IMR-90 (cell line): ENCODE data around the gene TMOD1. TPM values are rescaled to one million over a fixed set of nuclear protein-coding genes. Genes with fewer than 3 reads are reported as not detected.

ENCODE experiments used
- ATAC-seq: fragments of 200-7000 bp; cut with Tn5 transposase; 2 replicates; pipeline ENCODE4 v1.9.1; 2020; ENCODE audit warnings: low read depth, mild to moderate bottlenecking, moderate library complexity
- BruUV-seq: library from RNA; stranded (reverse); fragments of 400-500 nt; replicated peaks from 2 replicates; lab custom pipeline; 2021; lab: Mats Ljungman, UMichigan
- CTCF ChIA-PET: fragments of 300-600 bp; formaldehyde crosslinking; extraction: SDS; loops from one replicate; lab custom pipeline; 2021; ENCODE audit warnings: antibody characterized with exemption; lab: Yijun Ruan, JAX
- POLR2A ChIA-PET: fragments of 300-600 bp; sonication (Branson Sonifier 250); formaldehyde crosslinking; loops from one replicate; lab custom pipeline; 2022; ENCODE audit warnings: antibody characterized with exemption; ENCODE audit not compliant: unreplicated experiment; lab: Charles Lee
- DNase-seq: peaks from one replicate; pipeline ENCODE4 v3.0.0; 2013
- H2AFZ ChIP-seq: replicated peaks from 2 replicates; pipeline ENCODE3; 2013; ENCODE audit warnings: low read length, mild to moderate bottlenecking; ENCODE audit not compliant: poor library complexity
- H2AK5ac ChIP-seq: 2 replicates; pipeline ENCODE4 v1.6.1; 2013; ENCODE audit warnings: low read depth, low read length, inconsistent platforms
- H2AK9ac ChIP-seq: replicated peaks from 2 replicates; pipeline ENCODE3; 2013; ENCODE audit warnings: mild to moderate bottlenecking, low read depth, low read length, moderate library complexity; ENCODE audit not compliant: poor library complexity
- H2BK120ac ChIP-seq: 2 replicates; pipeline ENCODE4 v1.6.1; 2013; ENCODE audit warnings: low read depth, low read length, inconsistent platforms
- H2BK15ac ChIP-seq: 3 replicates; pipeline ENCODE4 v1.6.1; 2013; ENCODE audit warnings: low read depth, low read length, inconsistent platforms
- H2BK20ac ChIP-seq: 2 replicates; pipeline ENCODE4 v1.6.1; 2013; ENCODE audit warnings: low read depth, mild to moderate bottlenecking, inconsistent platforms, low read length, moderate library complexity
- H2BK5ac ChIP-seq: 2 replicates; pipeline ENCODE4 v1.6.1; 2013; ENCODE audit warnings: mild to moderate bottlenecking, low read depth, low read length, inconsistent platforms; ENCODE audit not compliant: poor library complexity, severe bottlenecking
- H3K14ac ChIP-seq: replicated peaks from 2 replicates; pipeline ENCODE4 v1.6.1; 2013; ENCODE audit warnings: low read depth, low read length, inconsistent platforms
- H3K18ac ChIP-seq: 2 replicates; pipeline ENCODE4 v1.6.1; 2013; ENCODE audit warnings: low read depth, low read length, control low read depth
- H3K23ac ChIP-seq: 2 replicates; pipeline ENCODE4 v1.6.1; 2013; ENCODE audit warnings: low read depth, low read length, inconsistent platforms
- H3K27ac ChIP-seq: 2 replicates; pipeline ENCODE4 v1.5.1; 2013; ENCODE audit warnings: mild to moderate bottlenecking, control low read depth, low read length; ENCODE audit not compliant: insufficient read depth
- H3K27me3 ChIP-seq: 2 replicates; pipeline ENCODE4 v1.6.1; 2013; ENCODE audit warnings: low read length; ENCODE audit not compliant: control insufficient read depth, insufficient read depth
- H3K36me3 ChIP-seq: 2 replicates; pipeline ENCODE4 v1.6.1; 2013; ENCODE audit warnings: low read length, mixed read lengths; ENCODE audit not compliant: control insufficient read depth, insufficient read depth
- H3K4ac ChIP-seq: 2 replicates; pipeline ENCODE4 v1.6.1; 2013; ENCODE audit warnings: low read depth, low read length, inconsistent platforms
- H3K4me1 ChIP-seq: 2 replicates; pipeline ENCODE4 v1.6.1; 2013; ENCODE audit warnings: low read length, mixed read lengths; ENCODE audit not compliant: control insufficient read depth, insufficient read depth
- H3K4me2 ChIP-seq: 2 replicates; pipeline ENCODE4 v1.6.1; 2013; ENCODE audit warnings: low read depth, mild to moderate bottlenecking, control low read depth, low read length, moderate library complexity
- H3K4me3 ChIP-seq: 2 replicates; pipeline ENCODE4 v1.5.1; 2013; ENCODE audit warnings: low read depth, mild to moderate bottlenecking, control low read depth, low read length, moderate library complexity; ENCODE audit not compliant: insufficient read depth
- H3K56ac ChIP-seq: 2 replicates; pipeline ENCODE4 v1.6.1; 2013; ENCODE audit warnings: low read length, inconsistent platforms; ENCODE audit not compliant: insufficient read depth; ENCODE audit errors: extremely low read depth
- H3K79me1 ChIP-seq, 2 experiments: 2 replicates each; pipeline ENCODE4 v1.6.1; 2013; ENCODE audit warnings: low read length in 2 of 2, inconsistent platforms in 1 of 2, low read depth in 1 of 2
- H3K9ac ChIP-seq: 2 replicates; pipeline ENCODE4 v1.6.1; 2013; ENCODE audit warnings: low read depth, low read length, control low read depth
- H3K9me1 ChIP-seq: 2 replicates; pipeline ENCODE4 v1.6.1; 2013; ENCODE audit warnings: low read length, inconsistent platforms; ENCODE audit not compliant: insufficient read depth
- H3K9me3 ChIP-seq: 2 replicates; pipeline ENCODE4 v1.6.1; 2013; ENCODE audit warnings: low read length; ENCODE audit not compliant: control insufficient read depth, insufficient read depth
- H4K20me1 ChIP-seq: 2 replicates; pipeline ENCODE4 v1.6.1; 2013; ENCODE audit warnings: low read length, inconsistent platforms; ENCODE audit not compliant: insufficient read depth
- H4K5ac ChIP-seq: 2 replicates; pipeline ENCODE4 v1.6.1; 2013; ENCODE audit warnings: mild to moderate bottlenecking, low read depth, low read length, control low read depth
- H4K8ac ChIP-seq, 2 experiments: 2 replicates each; pipeline ENCODE4 v1.6.1; 2013; ENCODE audit warnings: low read depth in 2 of 2, low read length in 2 of 2, control low read depth in 1 of 2, inconsistent platforms in 1 of 2
- H4K91ac ChIP-seq: 2 replicates; pipeline ENCODE4 v1.6.1; 2013; ENCODE audit warnings: low read depth, low read length, inconsistent platforms; ENCODE audit not compliant: insufficient read depth
- CTCF ChIP-seq: conservative IDR thresholded peaks from 2 replicates; pipeline ENCODE4 v1.5.1; 2012; ENCODE audit warnings: mild to moderate bottlenecking, low read depth, low read length, improper control_type of control experiment
- MAFK ChIP-seq: IDR thresholded peaks from 2 replicates; pipeline ENCODE4 v1.6.1; 2012; ENCODE audit warnings: low read depth, low read length, improper control_type of control experiment
- WGBS, 2 experiments: methylation state at CpG; one replicate each; pipeline versions ENCODE4 v1.1.5 to v1.1.7; 2013; ENCODE audit warnings: missing lambda C conversion rate in 2 of 2; ENCODE audit not compliant: insufficient read length in 1 of 2; ENCODE audit errors: extremely low coverage in 2 of 2; 5-methylcytosine and 5-hydroxymethylcytosine counted together
- dilution Hi-C: fragments of 300-500 bp; cut with HindIII; formaldehyde crosslinking; loops from one replicate; pipeline ENCODE4 v1.14.3; 2018; ENCODE audit warnings: low sequenced_read_pairs; ENCODE audit not compliant: unreplicated experiment
- in situ Hi-C: fragments of 300-500 bp; cut with MboI; formaldehyde crosslinking; loops from 3 replicates; pipeline ENCODE4 v1.14.3; 2019; ENCODE audit warnings: low sequenced_read_pairs, inconsistent platforms, mixed read lengths
- intact Hi-C: fragments of 100-400 bp; cut with micrococcal nuclease; formaldehyde crosslinking; loops from 2 replicates; pipeline ENCODE4 v1.10.0; 2022
- polyA plus RNA-seq, 3 experiments: library from polyadenylated mRNA; depleted of rRNA; stranded (reverse); fragments of >200 nt; gene quantifications; 2 replicates each; pipeline ENCODE4 v1.2.3, GENCODE V29; 2012; ENCODE audit warnings: low replicate concordance in 1 of 3
- total RNA-seq: library from RNA; depleted of rRNA; stranded (reverse); fragments of >200 nt; gene quantifications from 2 replicates; pipeline ENCODE4 v1.2.3, GENCODE V29; 2012

Gene TMOD1
- total and polyA plus RNA-seq, 2 of the 4 experiments (the other 2 are of a cell fraction) = 0.18 to 0.38 TPM

DNA sequence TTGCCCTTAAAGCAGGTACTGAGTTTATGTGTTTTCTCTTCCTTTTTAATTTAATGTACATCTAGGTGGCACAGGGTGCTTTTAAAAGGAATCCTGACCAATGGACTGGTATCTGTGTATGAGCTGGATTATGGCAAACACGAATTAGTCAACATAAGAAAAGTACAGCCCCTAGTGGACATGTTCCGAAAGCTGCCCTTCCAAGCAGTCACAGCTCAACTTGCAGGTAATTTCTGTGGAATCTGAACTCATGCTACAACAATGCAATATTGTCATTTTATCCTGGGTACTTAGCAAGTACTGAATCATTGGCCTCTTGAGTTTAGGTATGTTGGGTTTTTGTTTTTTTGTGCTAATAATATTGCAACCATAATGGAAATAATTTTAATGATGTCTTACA is 14.4 kb upstream of the TMOD1 start:
- peaks cover 8% of the 10 kb centered on the region for H3K4me1 ChIP-seq
- POLR2A ChIA-PET = no interaction called here
- intact Hi-C loops (no loop called here), dilution Hi-C loops (no loop called here), in situ Hi-C loops (no loop called here)
- H2BK120ac ChIP-seq = no peak overlapping the region
- no peak overlapping the region for H3K56ac ChIP-seq
- H2BK5ac ChIP-seq = no peak overlapping the region
- CTCF ChIA-PET = interaction anchor here (0.6 to 2.4 kb wide), 6 partner anchors 8 to 112 kb away, joined by 3 to 8 read pairs (median 6); partner anchors contain the start of gene TMOD1
- H3K4ac ChIP-seq = no peak overlapping the region
- H2AK9ac ChIP-seq = no peak overlapping the region
- no peak overlapping the region for H4K8ac ChIP-seq
- H3K36me3 ChIP-seq = peaks cover 5% of the 10 kb centered on the region
- H2BK15ac ChIP-seq = no peak overlapping the region
- no peaks in the 10 kb centered on the region for H4K20me1 ChIP-seq
- ATAC-seq = no peak
- no peaks in the 10 kb centered on the region for H3K27me3 ChIP-seq
- no peak overlapping the region for H3K18ac ChIP-seq
- no peak overlapping the region for H3K23ac ChIP-seq
- H3K9me1 ChIP-seq = no peaks in the 10 kb centered on the region; the same call in 1 of the 2 replicates
- H3K9me3 ChIP-seq = peaks cover 5% of the 10 kb centered on the region
- no peak overlapping the region for H4K91ac ChIP-seq
- no TSS peak for BruUV-seq
- H3K79me1 ChIP-seq = no peaks in the 10 kb centered on the region
- peak; percentile 27; the same call in 1 of the 2 replicates for TF ChIP-seq CTCF
- no peak for TF ChIP-seq MAFK
- H2AK5ac ChIP-seq = no peak overlapping the region
- H3K4me2 ChIP-seq = no peak overlapping the region
- no peak overlapping the region for H3K27ac ChIP-seq
- no peak overlapping the region for H3K9ac ChIP-seq
- no peak overlapping the region for H2AFZ ChIP-seq
- 83% methylated on average over 1 of the region's 2 CpGs; no CpG with 5 or more reads in 1 of the 2 experiments for WGBS, 2 experiments
- DNase-seq = peak; percentile 41
- no peak overlapping the region for H3K4me3 ChIP-seq
- no peak overlapping the region for H3K14ac ChIP-seq
- no peak overlapping the region for H2BK20ac ChIP-seq
- H4K5ac ChIP-seq = no peak overlapping the region
